ENCODE measurements around the gene FXYD5.

FXYD5 gene

GRCh38 chr19:35143231-35143715 is 11.3 kb upstream of the FXYD5 start, which contains the start of gene FXYD7:
TSS of gene FXYD7 (plus strand) at chr19:35143255. CDS start at chr19:35143334, 79 bp downstream.
- no peak for TF ChIP-seq CTCF (IDR thresholded peaks at IDR 0.05; ENCODE audit: borderline replicate concordance, control extremely low read depth, extremely low read depth, insufficient read depth, missing control alignments)
- in situ Hi-C loops (cut with MboI; ENCODE audit: low sequenced_read_pairs, unreplicated experiment): no loop called here
- DNase-seq (ENCODE audit: low spot score): no peak

DNA sequence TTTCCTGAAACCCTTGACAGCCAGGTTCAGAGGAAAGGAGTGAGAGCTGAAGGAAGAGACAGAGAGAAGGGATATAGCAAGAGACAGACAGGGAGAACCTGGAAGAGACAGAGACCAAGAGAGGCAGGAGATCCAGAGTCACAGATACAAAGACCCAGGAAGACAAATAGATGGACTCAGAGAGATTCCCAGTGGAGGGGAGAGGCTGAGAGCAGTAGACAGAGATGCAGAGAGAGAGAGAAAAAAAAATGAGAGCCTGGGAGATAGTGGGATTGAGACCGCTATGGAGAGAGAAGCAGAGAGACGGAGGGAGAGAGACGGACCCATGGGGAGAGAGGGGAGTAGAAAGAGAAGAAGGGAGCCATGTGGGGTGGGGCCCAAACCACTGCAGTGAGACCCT is 10.7 kb upstream of the FXYD5 start:
- DNase-seq (ENCODE audit: low spot score): no peak
- TF ChIP-seq CTCF (IDR thresholded peaks at IDR 0.05; ENCODE audit: borderline replicate concordance, control extremely low read depth, extremely low read depth, insufficient read depth, missing control alignments): no peak
- in situ Hi-C loops (cut with MboI; ENCODE audit: low sequenced_read_pairs, unreplicated experiment): no loop called here

DNA sequence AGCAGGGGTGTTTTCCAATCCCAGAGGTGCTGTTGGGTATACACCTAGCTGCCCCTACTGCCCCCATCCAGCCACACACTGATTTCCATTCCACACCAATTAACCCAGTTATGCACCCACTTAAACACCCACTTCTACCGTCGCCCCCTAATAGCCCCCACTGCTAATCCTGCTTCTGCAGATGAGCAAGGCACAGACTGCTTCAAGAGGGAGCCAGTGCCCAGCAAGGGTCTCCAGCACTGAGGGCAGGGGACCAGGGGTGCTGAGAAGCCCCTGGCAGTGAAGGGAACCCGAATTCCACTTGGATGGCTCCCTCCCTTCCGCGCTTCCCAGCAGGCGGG is 10.3 kb upstream of the FXYD5 start:
- DNase-seq (ENCODE audit: low spot score): no peak
- in situ Hi-C loops (cut with MboI; ENCODE audit: low sequenced_read_pairs, unreplicated experiment): no loop called here
- no peak for TF ChIP-seq CTCF (IDR thresholded peaks at IDR 0.05; ENCODE audit: borderline replicate concordance, control extremely low read depth, extremely low read depth, insufficient read depth, missing control alignments)

GRCh38 chr19:35144600-35145436 is 9.7 kb upstream of the FXYD5 start:
- no peak for TF ChIP-seq CTCF (IDR thresholded peaks at IDR 0.05; ENCODE audit: borderline replicate concordance, control extremely low read depth, extremely low read depth, insufficient read depth, missing control alignments)
- DNase-seq (ENCODE audit: low spot score): no peak
- in situ Hi-C loops (cut with MboI; ENCODE audit: low sequenced_read_pairs, unreplicated experiment): no loop called here

GRCh38 chr19:35146746-35147459 is 7.6 kb upstream of the FXYD5 start:
- TF ChIP-seq CTCF (IDR thresholded peaks at IDR 0.05; ENCODE audit: borderline replicate concordance, control extremely low read depth, extremely low read depth, insufficient read depth, missing control alignments): no peak
- DNase-seq (ENCODE audit: low spot score): no peak
- in situ Hi-C loops (cut with MboI; ENCODE audit: low sequenced_read_pairs, unreplicated experiment): no loop called here

- no peak for TF ChIP-seq CTCF (IDR thresholded peaks at IDR 0.05; ENCODE audit: borderline replicate concordance, control extremely low read depth, extremely low read depth, insufficient read depth, missing control alignments)
- in situ Hi-C loops (cut with MboI; ENCODE audit: low sequenced_read_pairs, unreplicated experiment): no loop called here
- DNase-seq (ENCODE audit: low spot score): no peak
Measured at GRCh38 chr19:35149463-35149862, 5.1 kb upstream of the FXYD5 start.
